GM23338 (cell line): ENCODE results near the gene ZNF496. TPM values are rescaled to one million over a fixed set of nuclear protein-coding genes. Genes with fewer than 3 reads are reported as not detected.

ENCODE experiments used
- ATAC-seq: fragments of 200-7000 bp; cut with Tn5 transposase; 3 replicates; pipeline ENCODE4 v1.9.1; 2020
- DNase-seq: peaks from one replicate; pipeline ENCODE4 v3.0.0-alpha.2; 2015; ENCODE audit warnings: low spot score
- H2AFZ ChIP-seq: fragments of 200-600 bp; sonication (generic); 2 replicates; pipeline ENCODE4 v1.8.0; 2016; ENCODE audit warnings: antibody characterized with exemption, mild to moderate bottlenecking, moderate library complexity
- H3F3A ChIP-seq: fragments of 200-600 bp; sonication (generic); replicated peaks from 2 replicates; pipeline ENCODE4 v1.8.0; 2017; ENCODE audit warnings: antibody characterized with exemption, mixed run types, low read depth
- H3K27ac ChIP-seq: fragments of 200-600 bp; sonication (generic); 2 replicates; pipeline ENCODE4 v1.6.1; 2016; ENCODE audit warnings: low read depth
- H3K27me3 ChIP-seq: fragments of 200-600 bp; sonication (generic); 2 replicates; pipeline ENCODE4 v1.8.0; 2016; ENCODE audit warnings: mild to moderate bottlenecking, mixed run types, moderate library complexity; ENCODE audit not compliant: insufficient read depth
- H3K36me3 ChIP-seq: fragments of 200-600 bp; sonication (generic); 2 replicates; pipeline ENCODE4 v1.8.0; 2016; ENCODE audit warnings: mild to moderate bottlenecking; ENCODE audit not compliant: insufficient read depth
- H3K4me1 ChIP-seq: fragments of 200-600 bp; sonication (generic); 2 replicates; pipeline ENCODE4 v1.8.0; 2016; ENCODE audit warnings: mild to moderate bottlenecking, moderate library complexity; ENCODE audit not compliant: insufficient read depth
- H3K4me2 ChIP-seq: fragments of 200-600 bp; sonication (generic); 2 replicates; pipeline ENCODE4 v1.7.1; 2017; ENCODE audit warnings: mixed run types
- H3K4me3 ChIP-seq: fragments of 200-600 bp; sonication (generic); 2 replicates; pipeline ENCODE4 v1.6.1; 2016; ENCODE audit warnings: mixed run types
- H3K79me2 ChIP-seq: fragments of 200-600 bp; sonication (generic); replicated peaks from 2 replicates; pipeline ENCODE4 v1.8.0; 2017; ENCODE audit warnings: mild to moderate bottlenecking; ENCODE audit not compliant: insufficient read depth
- H3K9me2 ChIP-seq: fragments of 200-600 bp; sonication (generic); 2 replicates; pipeline ENCODE4 v1.8.0; 2017; ENCODE audit not compliant: insufficient read depth
- H4K20me1 ChIP-seq: fragments of 200-600 bp; sonication (generic); replicated peaks from 2 replicates; pipeline ENCODE4 v1.8.0; 2017; ENCODE audit warnings: mild to moderate bottlenecking; ENCODE audit not compliant: insufficient read depth
- H3K27ac Mint-ChIP-seq: 2 replicates; pipeline ENCODE4 v1.8.0; 2020; ENCODE audit warnings: inconsistent platforms, mild to moderate bottlenecking, moderate library complexity, mixed read lengths
- H3K27me3 Mint-ChIP-seq: 3 replicates; pipeline ENCODE4 v1.8.0; 2022; ENCODE audit warnings: low read depth, mild to moderate bottlenecking, moderate library complexity, mixed read lengths, inconsistent platforms; ENCODE audit not compliant: insufficient read depth, poor library complexity
- H3K36me3 Mint-ChIP-seq: 3 replicates; pipeline ENCODE4 v1.8.0; 2021; ENCODE audit warnings: low read depth, mild to moderate bottlenecking, inconsistent platforms, moderate library complexity, mixed read lengths
- H3K4me1 Mint-ChIP-seq: 3 replicates; pipeline ENCODE4 v1.8.0; 2020; ENCODE audit warnings: mild to moderate bottlenecking, inconsistent platforms, mixed read lengths
- H3K4me3 Mint-ChIP-seq: 3 replicates; pipeline ENCODE4 v1.8.0; 2021; ENCODE audit warnings: moderate library complexity, mild to moderate bottlenecking, inconsistent platforms, mixed read lengths
- H3K9me3 Mint-ChIP-seq: 3 replicates; pipeline ENCODE4 v1.8.0; 2020; ENCODE audit warnings: moderate library complexity, mild to moderate bottlenecking, inconsistent platforms, mixed read lengths
- CREB1 ChIP-seq: fragments of 250-450 bp; sonication (Bioruptor Pico); IDR thresholded peaks from 2 replicates; pipeline ENCODE4 v1.5.0; 2020; ENCODE audit warnings: low read depth, mild to moderate bottlenecking, moderate library complexity
- EZH2 ChIP-seq: fragments of 200-600 bp; sonication (generic); IDR thresholded peaks from one replicate; pipeline ENCODE4 v1.8.0; 2017; ENCODE audit warnings: antibody characterized with exemption, mild to moderate bottlenecking, low read depth; ENCODE audit not compliant: unreplicated experiment
- EZH2phosphoT487 ChIP-seq: fragments of 200-600 bp; sonication (generic); IDR thresholded peaks from one replicate; pipeline ENCODE4 v1.8.1; 2018; ENCODE audit warnings: antibody characterized with exemption; ENCODE audit not compliant: unreplicated experiment
- JUNB ChIP-seq: IDR thresholded peaks from one replicate; pipeline ENCODE4 v1.6.1; 2016; ENCODE audit warnings: antibody characterized with exemption; ENCODE audit not compliant: unreplicated experiment
- POLR2AphosphoS5 ChIP-seq: IDR thresholded peaks from 2 replicates; pipeline ENCODE4 v1.6.1; 2016; ENCODE audit warnings: antibody characterized with exemption, low read depth
- STAT1 ChIP-seq: IDR thresholded peaks from one replicate; pipeline ENCODE4 v1.6.1; 2016; ENCODE audit warnings: antibody characterized with exemption; ENCODE audit not compliant: unreplicated experiment
- ZNF114 ChIP-seq: fragments of 250-450 bp; sonication (Bioruptor Pico); IDR thresholded peaks from 2 replicates; pipeline ENCODE4 v1.5.0; 2020; ENCODE audit warnings: mild to moderate bottlenecking, moderate library complexity
- ZNF331 ChIP-seq: fragments of 250-450 bp; sonication (Bioruptor Pico); IDR thresholded peaks from 2 replicates; pipeline ENCODE4 v1.5.0; 2020; ENCODE audit warnings: low read depth, mild to moderate bottlenecking, moderate library complexity
- ZNF462 ChIP-seq: fragments of 250-450 bp; sonication (Bioruptor Pico); IDR thresholded peaks from 2 replicates; pipeline ENCODE4 v1.5.0; 2020; ENCODE audit warnings: mild to moderate bottlenecking, moderate library complexity
- polyA plus RNA-seq: library from polyadenylated mRNA; unstranded; fragments of >200 nt; fragmentation: Nextera tagmentation; extraction: Ambion mirVana; gene quantifications from 2 replicates; pipeline ENCODE4 v1.2.1, GENCODE V29; 2016
- total RNA-seq: library from RNA; depleted of rRNA; stranded (reverse); fragments of >200 nt; shearing (Covaris generic); gene quantifications from 2 replicates; pipeline ENCODE4 v1.2.3, GENCODE V29; 2014

The ZNF496 gene
- total and polyA plus RNA-seq, 2 experiments from 2014 or later: 22.0 to 127 TPM

- TF ChIP-seq ZNF462 (CRISPR knock-in tag): no peak
- no peak for TF ChIP-seq POLR2AphosphoS5
Measured at GRCh38 chr1:247324923-247325322, 6.7 kb downstream of the ZNF496 start (continued).

DNA sequence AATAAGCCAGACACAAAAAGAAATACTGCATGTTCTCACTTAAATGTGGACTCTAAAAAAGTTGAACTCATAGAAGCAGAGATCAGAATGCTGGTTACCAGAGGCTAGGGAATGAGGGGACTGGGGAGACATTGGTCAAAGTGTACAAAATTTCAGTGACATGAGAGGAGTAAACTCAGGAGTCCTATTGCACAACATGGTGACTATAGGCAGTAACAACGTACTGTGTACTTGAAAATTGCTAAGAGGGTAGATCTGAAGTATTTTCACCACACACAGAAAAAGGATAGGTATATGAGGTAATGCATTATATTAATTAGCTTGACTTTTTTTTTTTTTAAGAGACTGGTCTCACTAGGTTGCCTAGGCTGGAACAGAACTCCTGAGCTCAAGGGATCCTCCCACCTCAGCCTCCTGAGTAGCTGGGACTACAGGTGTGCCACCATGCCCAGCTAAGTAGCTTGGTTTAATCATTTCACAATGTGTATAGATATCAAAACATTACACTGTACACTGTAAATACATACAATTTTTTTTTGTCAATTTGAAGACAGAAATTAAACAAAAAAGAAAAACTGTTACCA is 7.4 kb downstream of the ZNF496 start:
- Histone ChIP-seq H3F3A (peaks cover 2% of the 10 kb centered on the region), H3K27ac (0 out of 2 replicates have a peak overlapping the region, but pooled peaks have one; percentile 50), H3K4me1 (no peaks in the 10 kb centered on the region), H3K36me3 (peaks cover 66% of the 10 kb centered on the region), H3K4me2 (no peak overlapping the region), H2AFZ (no peak overlapping the region), H3K79me2 (peaks cover 48% of the 10 kb centered on the region), H3K9me2 (no peaks in the 10 kb centered on the region), H4K20me1 (peaks cover 39% of the 10 kb centered on the region), H3K27me3 (no peaks in the 10 kb centered on the region), H3K4me3 (no peak overlapping the region)
- Mint-ChIP-seq H3K36me3 (peaks cover 85% of the 10 kb centered on the region), H3K4me3 (no peak overlapping the region), H3K4me1 (peaks cover 23% of the 10 kb centered on the region), H3K9me3 (no peaks in the 10 kb centered on the region), H3K27me3 (peaks cover 2% of the 10 kb centered on the region), H3K27ac (no peak overlapping the region)
- ATAC-seq: no peak
- no peak for DNase-seq
- no peak for TF ChIP-seq ZNF331
- TF ChIP-seq EZH2: no peak
- TF ChIP-seq ZNF462 (CRISPR knock-in tag): no peak
- TF ChIP-seq ZNF114 (CRISPR knock-in tag): no peak
- no peak for TF ChIP-seq EZH2phosphoT487
- no peak for TF ChIP-seq JUNB
- no peak for TF ChIP-seq STAT1
- no peak for TF ChIP-seq CREB1 (CRISPR knock-in tag)
- TF ChIP-seq POLR2AphosphoS5: no peak
